GM12873 (cell line): ENCODE results near the gene HAUS5.

Experiments used
- CTCF ChIP-seq: IDR thresholded peaks from 2 replicates; pipeline ENCODE4 v1.5.1; 2012; ENCODE audit warnings: low read depth, mild to moderate bottlenecking, moderate library complexity, low read length, control low read depth; ENCODE audit not compliant: insufficient read depth; ENCODE audit errors: missing control alignments

The HAUS5 gene

DNA sequence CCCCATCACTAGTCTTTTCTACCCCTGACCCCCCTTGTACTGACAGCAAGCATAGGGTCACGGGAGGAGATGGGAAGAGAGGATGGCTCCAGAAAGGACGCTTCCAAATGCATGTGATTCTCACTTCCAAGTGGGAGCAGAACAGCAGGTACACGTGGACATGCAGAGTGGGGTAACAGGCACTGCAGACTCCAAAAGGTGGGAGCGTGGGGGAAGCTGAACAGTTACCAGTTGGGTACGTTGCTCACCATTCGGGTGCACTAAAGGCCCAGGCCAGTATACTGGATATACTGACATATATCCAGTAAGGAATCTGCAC lies 26.7 kb downstream of the HAUS5 start:
- no peak for TF ChIP-seq CTCF

- no peak for TF ChIP-seq CTCF
Observed at GRCh38 chr19:35639863-35640262, 27.3 kb downstream of the HAUS5 start.

DNA sequence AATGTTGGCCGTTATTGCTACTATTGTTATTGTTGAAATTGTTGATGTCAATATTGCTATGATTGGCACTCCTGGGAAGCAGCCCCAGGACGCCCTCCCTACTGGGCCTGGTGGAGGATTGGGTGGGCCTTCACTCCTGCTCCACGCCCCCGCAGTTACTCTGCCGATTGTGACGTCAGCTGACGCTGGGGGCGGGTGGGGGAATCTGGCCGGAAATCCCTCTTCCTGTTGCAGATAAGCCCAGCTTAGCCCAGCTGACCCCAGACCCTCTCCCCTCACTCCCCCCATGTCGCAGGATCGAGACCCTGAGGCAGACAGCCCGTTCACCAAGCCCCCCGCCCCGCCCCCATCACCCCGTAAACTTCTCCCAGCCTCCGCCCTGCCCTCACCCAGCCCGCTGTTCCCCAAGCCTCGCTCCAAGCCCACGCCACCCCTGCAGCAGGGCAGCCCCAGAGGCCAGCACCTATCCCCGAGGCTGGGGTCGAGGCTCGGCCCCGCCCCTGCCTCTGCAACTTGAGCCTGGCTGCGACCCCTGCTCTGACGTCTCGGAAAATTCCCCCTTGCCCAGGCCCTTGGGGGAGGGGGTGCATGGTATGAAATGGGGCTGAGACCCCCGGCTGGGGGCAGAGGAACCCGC lies 29.1 kb downstream of the HAUS5 start, which contains the start of gene ETV2:
TSS of gene ETV2 (plus strand) at position 231 of the 637 bp plus-strand sequence. CDS start 716 bp downstream, outside the sequence.
- no peak for TF ChIP-seq CTCF

GRCh38 chr19:35642312-35642711 lies 29.8 kb downstream of the HAUS5 start:
- no peak for TF ChIP-seq CTCF

GRCh38 chr19:35642798-35643254 lies 30.3 kb downstream of the HAUS5 start:
- no peak for TF ChIP-seq CTCF

GRCh38 chr19:35643255-35644205 lies 31.0 kb downstream of the HAUS5 start:
- no peak for TF ChIP-seq CTCF
